Tibial nerve (tissue), 4 donors: ENCODE measurements around the gene LOX. TPM values are rescaled to one million over a fixed set of nuclear protein-coding genes. Genes with fewer than 3 reads are reported as not detected.

Experiments used
- DNase-seq, 2 donors: peaks; one replicate each; pipeline ENCODE4 v3.0.0-alpha.2; 2019; ENCODE audit warnings: low spot score in 2 of 2
- H3K27ac ChIP-seq, 4 donors: fragments of 200-600 bp; sonication (generic) in 3 of 4; one replicate each; pipeline ENCODE4 v1.5.1; 2017 to 2019; ENCODE audit warnings: mild to moderate bottlenecking in 1 of 4
- H3K27me3 ChIP-seq, 2 donors: fragments of 200-600 bp; sonication (generic) in 1 of 2; one replicate each; pipeline versions ENCODE4 v1.5.1 to v1.6.0; 2017 to 2019
- H3K36me3 ChIP-seq, 3 donors: fragments of 200-600 bp; sonication (generic); one replicate each; pipeline ENCODE4 v1.5.1; 2018 to 2019
- H3K4me1 ChIP-seq, 4 donors: fragments of 200-600 bp; sonication (generic) in 3 of 4; one replicate each; pipeline ENCODE4 v1.5.1; 2017 to 2019
- H3K4me3 ChIP-seq, 4 donors: fragments of 200-600 bp; sonication (generic) in 3 of 4; one replicate each; pipeline ENCODE4 v1.5.1; 2017 to 2019; ENCODE audit warnings: mild to moderate bottlenecking in 1 of 4, moderate library complexity in 1 of 4
- H3K9me3 ChIP-seq, 4 donors: fragments of 200-600 bp; sonication (generic) in 3 of 4; one replicate each; pipeline ENCODE4 v1.5.1; 2017 to 2019
- EP300 ChIP-seq, 2 donors: sonication (generic); formaldehyde crosslinking; IDR thresholded peaks; one replicate each; pipeline ENCODE4 v1.6.1; 2017; ENCODE audit warnings: antibody characterized with exemption in 2 of 2, mild to moderate bottlenecking in 1 of 2
- POLR2A ChIP-seq, 2 donors: fragments of 450-650 bp; IDR thresholded peaks; one replicate each; pipeline ENCODE4 v1.6.1; 2017; ENCODE audit warnings: antibody characterized with exemption in 2 of 2, mild to moderate bottlenecking in 2 of 2, moderate library complexity in 2 of 2
- WGBS, 2 donors: methylation state at CpG; one replicate each; pipeline ENCODE4 v1.1.5; 2018; 5-methylcytosine and 5-hydroxymethylcytosine counted together
- total RNA-seq, 4 donors: library from RNA; depleted of rRNA; stranded (reverse); fragments of >200 nt; gene quantifications; one replicate each; pipeline ENCODE4 v1.1.0, GENCODE V29; 2016
- TF ChIP-seq, protein P1 (sequence below), 5 experiments: fragments of 200-600 bp in 3 of 5; fragments of 450-650 bp in 2 of 5; sonication (generic) in 3 of 5; IDR thresholded peaks; one replicate each; pipeline ENCODE4 v1.5.1; 2016 to 2019; ENCODE audit warnings: antibody characterized with exemption in 5 of 5, mild to moderate bottlenecking in 3 of 5, moderate library complexity in 2 of 5

The LOX gene
- total RNA-seq, 4 donors from 2014 or later, result 7.1 to 44.3 (median 19.3) TPM

DNA sequence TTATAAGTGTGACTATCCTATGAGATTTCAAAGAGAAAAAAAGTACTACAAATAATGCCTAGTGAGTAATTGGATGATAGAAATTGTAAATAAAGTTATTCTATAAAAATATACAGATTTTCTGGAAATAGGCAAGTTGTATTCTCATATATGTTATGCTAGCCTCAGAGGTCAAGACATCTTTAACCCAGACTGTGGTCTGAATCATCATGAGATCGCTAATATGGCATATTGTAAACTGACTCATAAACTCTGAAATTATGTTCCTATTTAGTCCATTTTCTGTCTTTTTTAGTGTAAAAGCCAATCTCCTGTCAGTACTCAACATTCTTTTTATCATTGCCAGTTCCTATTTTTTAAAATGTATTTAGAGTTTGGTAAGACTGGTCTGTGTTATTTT, 14.2 kb downstream of the LOX start:
- no peak for DNase-seq
- TF ChIP-seq POLR2A (IDR thresholded peaks at IDR 0.05), result no peak
- TF ChIP-seq, protein P1, sequence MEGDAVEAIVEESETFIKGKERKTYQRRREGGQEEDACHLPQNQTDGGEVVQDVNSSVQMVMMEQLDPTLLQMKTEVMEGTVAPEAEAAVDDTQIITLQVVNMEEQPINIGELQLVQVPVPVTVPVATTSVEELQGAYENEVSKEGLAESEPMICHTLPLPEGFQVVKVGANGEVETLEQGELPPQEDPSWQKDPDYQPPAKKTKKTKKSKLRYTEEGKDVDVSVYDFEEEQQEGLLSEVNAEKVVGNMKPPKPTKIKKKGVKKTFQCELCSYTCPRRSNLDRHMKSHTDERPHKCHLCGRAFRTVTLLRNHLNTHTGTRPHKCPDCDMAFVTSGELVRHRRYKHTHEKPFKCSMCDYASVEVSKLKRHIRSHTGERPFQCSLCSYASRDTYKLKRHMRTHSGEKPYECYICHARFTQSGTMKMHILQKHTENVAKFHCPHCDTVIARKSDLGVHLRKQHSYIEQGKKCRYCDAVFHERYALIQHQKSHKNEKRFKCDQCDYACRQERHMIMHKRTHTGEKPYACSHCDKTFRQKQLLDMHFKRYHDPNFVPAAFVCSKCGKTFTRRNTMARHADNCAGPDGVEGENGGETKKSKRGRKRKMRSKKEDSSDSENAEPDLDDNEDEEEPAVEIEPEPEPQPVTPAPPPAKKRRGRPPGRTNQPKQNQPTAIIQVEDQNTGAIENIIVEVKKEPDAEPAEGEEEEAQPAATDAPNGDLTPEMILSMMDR (IDR thresholded peaks at IDR 0.05), result no peak
- no peak for TF ChIP-seq EP300 (IDR thresholded peaks at IDR 0.05)
- Histone ChIP-seq H3K27ac (no peak overlapping the region), H3K4me3 (no peak overlapping the region), H3K36me3 (peaks cover 0 to under 1% (median 0%) of the 10 kb centered on the region in 3 donors), H3K4me1 (peaks cover 0 to 11% (median 0%) of the 10 kb centered on the region in 4 donors), H3K27me3 (no peaks in the 10 kb centered on the region), H3K9me3 (no peaks in the 10 kb centered on the region)
- 54 to 57% methylated on average over 1 of the region's 1 CpG for WGBS, 2 donors

DNA sequence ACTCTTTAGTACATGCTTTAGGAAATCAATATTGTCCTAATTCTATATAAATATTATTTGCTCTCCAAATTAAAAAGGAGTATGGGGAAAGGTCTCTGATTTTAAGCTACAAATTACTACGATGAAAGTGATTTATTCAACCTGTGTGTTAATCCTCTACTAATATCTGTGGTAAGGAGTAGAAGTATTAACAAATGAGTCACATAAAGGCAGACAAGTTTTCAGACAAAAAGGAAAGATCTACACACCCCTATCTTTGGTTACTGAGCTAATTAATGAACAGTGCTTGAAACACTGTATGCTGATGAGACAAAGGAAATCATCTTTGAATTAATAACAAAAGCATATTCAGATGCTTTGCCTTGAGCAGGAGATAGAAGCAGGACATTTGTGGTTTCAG, 15.9 kb downstream of the LOX start:
- Histone ChIP-seq H3K4me3 (no peak overlapping the region), H3K36me3 (no peaks in the 10 kb centered on the region), H3K9me3 (no peaks in the 10 kb centered on the region), H3K27ac (no peak overlapping the region), H3K4me1 (peaks cover 0 to 11% (median 0%) of the 10 kb centered on the region in 4 donors), H3K27me3 (no peaks in the 10 kb centered on the region)
- TF ChIP-seq POLR2A (IDR thresholded peaks at IDR 0.05) (no peak), EP300 (IDR thresholded peaks at IDR 0.05) (no peak)
- TF ChIP-seq, protein P1 (IDR thresholded peaks at IDR 0.05), result no peak
- WGBS, 2 donors, result 86 to 90% methylated on average over 1 of the region's 1 CpG
- DNase-seq, result no peak

DNA sequence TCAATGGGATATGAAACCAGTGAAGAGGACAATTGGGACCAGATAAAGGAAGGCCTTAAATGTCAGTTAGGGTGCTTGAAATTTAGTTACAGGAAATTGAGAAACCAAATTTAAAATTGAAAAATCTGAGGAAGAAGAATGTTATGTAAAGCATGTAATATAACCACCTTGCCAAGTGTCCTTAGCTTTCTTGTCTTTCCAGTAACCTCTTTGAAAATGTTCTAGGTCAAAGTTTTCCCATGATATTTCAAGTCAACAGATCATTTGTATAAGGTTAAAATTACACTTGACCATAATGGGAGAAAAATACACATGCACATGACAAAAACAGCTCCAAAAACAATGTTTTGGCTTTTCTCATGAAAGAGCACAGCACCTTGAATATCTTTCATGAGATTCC, 21.1 kb downstream of the LOX start:
- no peak for DNase-seq
- Histone ChIP-seq H3K27me3 (no peaks in the 10 kb centered on the region), H3K27ac (no peak overlapping the region), H3K36me3 (peaks cover 0 to 10% (median 0%) of the 10 kb centered on the region in 3 donors), H3K4me3 (no peak overlapping the region), H3K9me3 (no peaks in the 10 kb centered on the region), H3K4me1 (no peaks in the 10 kb centered on the region)
- TF ChIP-seq POLR2A (IDR thresholded peaks at IDR 0.05) (no peak), EP300 (IDR thresholded peaks at IDR 0.05) (no peak)
- TF ChIP-seq, protein P1 (IDR thresholded peaks at IDR 0.05), result no peak

DNA sequence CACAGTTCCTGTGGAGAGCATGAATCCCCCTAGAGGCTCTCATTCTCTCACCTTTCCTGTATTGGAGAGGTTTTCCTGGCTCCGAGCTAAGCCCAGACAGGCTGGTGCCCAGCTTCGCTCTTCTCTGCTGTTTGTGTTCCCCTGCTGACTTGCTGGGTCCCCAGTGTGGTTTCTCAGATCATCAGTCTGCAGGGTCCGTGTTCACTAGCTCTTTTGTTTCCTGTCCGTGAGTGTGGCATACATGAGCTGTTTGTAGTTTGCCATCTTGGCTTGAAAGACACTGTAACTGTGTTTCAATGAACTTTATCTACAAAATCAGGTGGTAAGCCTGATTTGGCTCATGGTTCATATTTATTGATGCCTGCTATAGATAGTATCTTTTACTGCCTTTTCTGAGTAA, 23.8 kb downstream of the LOX start:
- Histone ChIP-seq H3K27me3 (no peaks in the 10 kb centered on the region), H3K27ac (no peak overlapping the region), H3K4me3 (no peak overlapping the region), H3K4me1 (no peaks in the 10 kb centered on the region), H3K9me3 (no peaks in the 10 kb centered on the region), H3K36me3 (peaks cover 0 to 10% (median 0%) of the 10 kb centered on the region in 3 donors)
- TF ChIP-seq, protein P1 (IDR thresholded peaks at IDR 0.05), result no peak
- TF ChIP-seq EP300 (IDR thresholded peaks at IDR 0.05), result no peak
- no peak for TF ChIP-seq POLR2A (IDR thresholded peaks at IDR 0.05)
- DNase-seq, result no peak
- WGBS, 2 donors, result 71 to 74% methylated on average over 4 of the region's 4 CpGs

DNA sequence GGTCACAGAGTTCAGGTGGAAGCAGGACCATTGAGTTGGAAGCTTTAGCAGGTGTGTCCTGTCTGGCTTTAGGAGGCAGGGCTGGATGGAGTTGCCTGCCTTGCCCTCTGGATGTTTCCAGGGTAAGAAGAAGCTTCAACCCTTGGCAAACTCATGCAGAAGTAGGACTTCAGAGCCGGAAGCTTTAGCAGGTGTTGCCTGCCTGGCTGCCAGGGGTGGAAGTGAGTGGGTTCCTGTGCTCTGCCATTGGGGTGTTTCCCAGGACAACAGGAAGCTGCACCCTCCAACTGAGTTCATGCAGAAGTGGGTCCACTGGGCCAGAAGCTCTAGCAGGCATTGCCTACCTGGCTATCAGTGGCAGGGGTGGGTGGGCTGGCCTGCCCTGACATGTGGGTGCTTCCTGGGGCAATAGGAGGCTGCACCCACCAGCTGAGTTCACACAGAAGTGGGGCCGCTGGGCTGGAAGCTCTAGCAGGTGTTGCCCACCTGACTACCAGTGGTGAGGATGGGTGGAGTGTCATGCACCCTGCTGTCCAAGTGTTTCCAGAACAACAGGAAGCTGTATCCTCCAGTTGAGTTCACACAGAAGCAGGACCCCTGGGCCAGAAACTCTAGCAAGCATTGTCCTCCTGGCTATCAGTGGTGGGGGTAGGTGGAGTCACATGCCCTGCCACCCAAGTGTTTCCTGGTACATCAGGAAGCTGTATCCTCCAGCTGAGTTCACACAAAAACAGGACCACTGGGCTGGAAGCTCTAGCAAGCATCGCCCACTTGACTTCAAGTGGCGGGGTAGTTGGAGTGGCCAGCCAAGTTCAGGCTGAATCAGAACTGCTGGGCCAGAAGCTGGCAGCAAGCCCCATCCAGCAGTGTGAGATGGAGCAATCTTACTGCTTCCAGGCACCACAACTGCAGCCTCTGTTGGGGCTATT, 24.6 kb downstream of the LOX start:
- TF ChIP-seq, protein P1 (IDR thresholded peaks at IDR 0.05), result no peak
- TF ChIP-seq POLR2A (IDR thresholded peaks at IDR 0.05), result no peak
- no peak for TF ChIP-seq EP300 (IDR thresholded peaks at IDR 0.05)
- H3K4me3 ChIP-seq, result no peak overlapping the region
- no peak for DNase-seq
- no peaks in the 10 kb centered on the region for H3K9me3 ChIP-seq
- peaks cover 0 to 10% (median 0%) of the 10 kb centered on the region in 3 donors for H3K36me3 ChIP-seq
- 79 to 96% methylated on average over 4 of the region's 4 CpGs for WGBS, 2 donors
- H3K27ac ChIP-seq, result no peak overlapping the region
- H3K27me3 ChIP-seq, result no peaks in the 10 kb centered on the region
- H3K4me1 ChIP-seq, result no peaks in the 10 kb centered on the region
